RWPE2 (cell line): ENCODE results near the gene ATXN3.

Experiments used
- ATAC-seq: fragments of 200-7000 bp; cut with Tn5 transposase; 3 replicates; pipeline ENCODE4 v1.9.1; 2021; ENCODE audit warnings: low read depth
- DNase-seq: peaks from one replicate; pipeline ENCODE4 v3.0.0-alpha.2; 2020; ENCODE audit warnings: low spot score
- H3K27ac ChIP-seq: fragments of 450-650 bp; 2 replicates; pipeline ENCODE4 v1.5.1; 2017; ENCODE audit warnings: mild to moderate bottlenecking; ENCODE audit not compliant: poor library complexity, severe bottlenecking
- H3K27me3 ChIP-seq: fragments of 250-450 bp; sonication (Bioruptor Pico); 2 replicates; pipeline ENCODE4 v1.5.1; 2021; ENCODE audit warnings: mild to moderate bottlenecking, moderate library complexity; ENCODE audit not compliant: insufficient read depth, poor library complexity, severe bottlenecking
- H3K36me3 ChIP-seq: fragments of 250-450 bp; sonication (Bioruptor Pico); 2 replicates; pipeline ENCODE4 v1.5.1; 2020; ENCODE audit warnings: low read depth, mild to moderate bottlenecking, moderate library complexity
- H3K4me1 ChIP-seq: fragments of 250-450 bp; sonication (Bioruptor Pico); 2 replicates; pipeline ENCODE4 v1.5.1; 2021; ENCODE audit warnings: mild to moderate bottlenecking, moderate library complexity; ENCODE audit not compliant: insufficient read depth, poor library complexity, severe bottlenecking
- H3K4me3 ChIP-seq: fragments of 250-450 bp; sonication (Bioruptor Pico); 2 replicates; pipeline ENCODE4 v1.5.1; 2021; ENCODE audit warnings: mild to moderate bottlenecking, moderate library complexity; ENCODE audit not compliant: severe bottlenecking
- H3K9me3 ChIP-seq: fragments of 250-450 bp; sonication (Bioruptor Pico); 2 replicates; pipeline ENCODE4 v1.5.1; 2021; ENCODE audit warnings: mild to moderate bottlenecking, moderate library complexity; ENCODE audit not compliant: severe bottlenecking
- TF ChIP-seq, protein P1 (sequence below): fragments of 450-650 bp; IDR thresholded peaks from one replicate; pipeline ENCODE4 v1.5.1; 2017; ENCODE audit warnings: mild to moderate bottlenecking, moderate library complexity; ENCODE audit not compliant: poor library complexity, severe bottlenecking

ATXN3 gene

GRCh38 chr14:92022036-92022435 is 84.3 kb downstream of the ATXN3 start:
- no peaks in the 10 kb centered on the region for H3K27me3 ChIP-seq
- H3K9me3 ChIP-seq: no peaks in the 10 kb centered on the region
- TF ChIP-seq, protein P1, sequence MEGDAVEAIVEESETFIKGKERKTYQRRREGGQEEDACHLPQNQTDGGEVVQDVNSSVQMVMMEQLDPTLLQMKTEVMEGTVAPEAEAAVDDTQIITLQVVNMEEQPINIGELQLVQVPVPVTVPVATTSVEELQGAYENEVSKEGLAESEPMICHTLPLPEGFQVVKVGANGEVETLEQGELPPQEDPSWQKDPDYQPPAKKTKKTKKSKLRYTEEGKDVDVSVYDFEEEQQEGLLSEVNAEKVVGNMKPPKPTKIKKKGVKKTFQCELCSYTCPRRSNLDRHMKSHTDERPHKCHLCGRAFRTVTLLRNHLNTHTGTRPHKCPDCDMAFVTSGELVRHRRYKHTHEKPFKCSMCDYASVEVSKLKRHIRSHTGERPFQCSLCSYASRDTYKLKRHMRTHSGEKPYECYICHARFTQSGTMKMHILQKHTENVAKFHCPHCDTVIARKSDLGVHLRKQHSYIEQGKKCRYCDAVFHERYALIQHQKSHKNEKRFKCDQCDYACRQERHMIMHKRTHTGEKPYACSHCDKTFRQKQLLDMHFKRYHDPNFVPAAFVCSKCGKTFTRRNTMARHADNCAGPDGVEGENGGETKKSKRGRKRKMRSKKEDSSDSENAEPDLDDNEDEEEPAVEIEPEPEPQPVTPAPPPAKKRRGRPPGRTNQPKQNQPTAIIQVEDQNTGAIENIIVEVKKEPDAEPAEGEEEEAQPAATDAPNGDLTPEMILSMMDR: no peak
- peaks cover 77% of the 10 kb centered on the region for H3K36me3 ChIP-seq
- DNase-seq: no peak
- H3K4me1 ChIP-seq: no peaks in the 10 kb centered on the region
- ATAC-seq: no peak
- H3K4me3 ChIP-seq: no peak overlapping the region
- H3K27ac ChIP-seq: no peak overlapping the region

GRCh38 chr14:92021523-92021922 is 84.9 kb downstream of the ATXN3 start:
- ATAC-seq (no peak), DNase-seq (no peak)
- Histone ChIP-seq H3K9me3 (no peaks in the 10 kb centered on the region), H3K36me3 (peaks cover 83% of the 10 kb centered on the region), H3K27ac (no peak overlapping the region), H3K4me1 (no peaks in the 10 kb centered on the region), H3K27me3 (no peaks in the 10 kb centered on the region), H3K4me3 (no peak overlapping the region)
- TF ChIP-seq, protein P1: no peak

DNA sequence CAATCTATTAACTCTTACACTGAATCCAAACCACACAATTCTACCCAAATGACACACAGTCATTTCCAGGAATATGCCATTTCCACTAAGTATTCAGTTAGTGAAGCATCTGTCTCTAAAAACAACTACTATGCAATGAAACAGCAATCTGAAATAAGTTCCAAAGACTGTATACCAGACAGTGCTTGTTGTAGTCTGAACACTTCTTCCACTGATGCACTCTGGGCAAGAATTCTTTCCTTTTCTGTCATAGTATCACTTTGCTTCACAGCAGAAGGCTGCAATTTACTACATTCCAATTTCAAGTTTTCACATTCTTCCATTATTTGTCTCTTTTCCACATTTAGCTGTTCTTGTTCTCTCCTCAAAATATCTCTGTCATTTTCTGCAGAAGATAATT is 92.3 kb downstream of the ATXN3 start:
- Histone ChIP-seq H3K36me3 (peaks cover 88% of the 10 kb centered on the region), H3K27ac (no peak overlapping the region), H3K4me1 (no peaks in the 10 kb centered on the region), H3K9me3 (no peaks in the 10 kb centered on the region), H3K4me3 (no peak overlapping the region), H3K27me3 (no peaks in the 10 kb centered on the region)
- TF ChIP-seq, protein P1: no peak
- no peak for ATAC-seq
- no peak for DNase-seq

DNA sequence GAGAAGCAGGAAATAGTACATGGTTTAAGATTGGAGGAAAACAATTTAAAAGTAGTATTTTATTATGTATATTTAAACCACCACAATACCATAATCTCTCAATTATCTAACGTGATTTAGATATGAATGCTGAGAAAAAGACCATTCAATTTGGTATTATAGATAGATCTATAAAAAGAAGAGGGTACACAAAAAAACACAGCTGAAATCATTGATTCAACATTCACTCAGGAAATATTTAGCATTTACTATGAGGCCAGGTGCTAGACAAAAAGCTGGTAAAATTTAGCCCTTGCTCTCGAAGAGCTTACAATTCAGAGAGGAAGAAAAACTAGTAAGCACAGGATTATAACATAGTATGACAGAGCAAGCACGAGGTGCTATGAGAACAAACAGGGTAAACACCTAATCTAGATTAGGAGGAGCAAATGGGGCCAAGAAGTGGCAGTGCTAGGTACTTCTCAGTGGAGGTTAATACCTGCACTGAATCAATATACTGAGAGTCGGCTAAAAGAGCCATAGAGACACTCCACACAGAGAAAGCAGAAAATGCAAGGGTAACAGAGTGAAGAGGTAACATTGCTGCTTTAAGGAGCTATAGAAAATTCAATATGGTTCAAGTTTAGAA is 94.1 kb downstream of the ATXN3 start:
- ATAC-seq: no peak
- no peak overlapping the region for H3K27ac ChIP-seq
- H3K9me3 ChIP-seq: no peaks in the 10 kb centered on the region
- TF ChIP-seq, protein P1: no peak
- H3K4me3 ChIP-seq: no peak overlapping the region
- peaks cover 93% of the 10 kb centered on the region for H3K36me3 ChIP-seq
- H3K4me1 ChIP-seq: no peaks in the 10 kb centered on the region
- no peaks in the 10 kb centered on the region for H3K27me3 ChIP-seq
- no peak for DNase-seq

GRCh38 chr14:92010644-92011043 is 95.7 kb downstream of the ATXN3 start:
- Histone ChIP-seq H3K27ac (no peak overlapping the region), H3K9me3 (no peaks in the 10 kb centered on the region), H3K27me3 (no peaks in the 10 kb centered on the region), H3K36me3 (peaks cover 93% of the 10 kb centered on the region), H3K4me1 (no peaks in the 10 kb centered on the region), H3K4me3 (no peak overlapping the region)
- no peak for DNase-seq
- ATAC-seq: no peak
- TF ChIP-seq, protein P1: no peak
